MM.1S (cell line): ENCODE data around the gene PLK2.

Source experiments
- DNase-seq: peaks from one replicate; pipeline ENCODE4 v3.0.0-alpha.2; 2015
- H2AFZ ChIP-seq: fragments of 300-600 bp; sonication (generic); 2 replicates; pipeline ENCODE4 v1.6.0; 2016; ENCODE audit warnings: antibody characterized with exemption, low read length
- H3F3A ChIP-seq: fragments of 300-600 bp; sonication (generic); 2 replicates; pipeline ENCODE4 v1.6.1; 2016; ENCODE audit warnings: mild to moderate bottlenecking, antibody characterized with exemption, low read length, moderate library complexity, mixed read lengths; ENCODE audit not compliant: insufficient read depth
- H3K27ac ChIP-seq: fragments of 300-600 bp; sonication (generic); 2 replicates; pipeline ENCODE4 v1.5.1; 2016; ENCODE audit warnings: mild to moderate bottlenecking, low read length
- H3K27me3 ChIP-seq: fragments of 300-600 bp; sonication (generic); replicated peaks from 2 replicates; pipeline ENCODE4 v1.6.0; 2016; ENCODE audit warnings: low read length; ENCODE audit not compliant: insufficient read depth
- H3K36me3 ChIP-seq: fragments of 300-600 bp; sonication (generic); replicated peaks from 2 replicates; pipeline ENCODE4 v1.6.1; 2016; ENCODE audit warnings: mild to moderate bottlenecking, low read length, mixed read lengths; ENCODE audit not compliant: insufficient read depth
- H3K4me1 ChIP-seq: fragments of 300-600 bp; sonication (generic); 2 replicates; pipeline ENCODE4 v1.6.1; 2016; ENCODE audit warnings: low read length, mixed read lengths
- H3K4me2 ChIP-seq: fragments of 300-600 bp; sonication (generic); 2 replicates; pipeline ENCODE4 v1.6.0; 2016; ENCODE audit warnings: low read depth, low read length
- H3K4me3 ChIP-seq: fragments of 300-600 bp; sonication (generic); 2 replicates; pipeline ENCODE4 v1.5.1; 2016; ENCODE audit warnings: low read length, mixed read lengths
- H3K79me2 ChIP-seq: fragments of 300-600 bp; sonication (generic); 2 replicates; pipeline ENCODE4 v1.6.1; 2016; ENCODE audit warnings: mixed run types, low read length, mixed read lengths
- H3K9ac ChIP-seq: fragments of 300-600 bp; sonication (generic); 2 replicates; pipeline ENCODE4 v1.6.1; 2016; ENCODE audit warnings: low read length, mixed read lengths
- H3K9me2 ChIP-seq: fragments of 300-600 bp; sonication (generic); replicated peaks from 2 replicates; pipeline ENCODE4 v1.6.1; 2016; ENCODE audit warnings: mild to moderate bottlenecking, low read length, mixed read lengths; ENCODE audit not compliant: insufficient read depth
- H3K9me3 ChIP-seq: fragments of 300-600 bp; sonication (generic); replicated peaks from 2 replicates; pipeline ENCODE4 v1.6.1; 2016; ENCODE audit warnings: mild to moderate bottlenecking, low read length, mixed read lengths; ENCODE audit not compliant: insufficient read depth
- H4K20me1 ChIP-seq: fragments of 300-600 bp; sonication (generic); 2 replicates; pipeline ENCODE4 v1.6.1; 2016; ENCODE audit warnings: mild to moderate bottlenecking, low read length, moderate library complexity, mixed read lengths; ENCODE audit not compliant: insufficient read depth
- CTCF ChIP-seq: fragments of 300-600 bp; sonication (generic); IDR thresholded peaks from 2 replicates; pipeline ENCODE4 v1.5.1; 2016; ENCODE audit warnings: antibody characterized with exemption, low read length, mixed read lengths
- EZH2 ChIP-seq: fragments of 300-600 bp; sonication (generic); optimal IDR thresholded peaks from 2 replicates; pipeline ENCODE3; 2017; ENCODE audit warnings: low read depth, mild to moderate bottlenecking, antibody characterized with exemption, low read length, mixed read lengths
- EZH2phosphoT487 ChIP-seq: fragments of 300-600 bp; sonication (generic); IDR thresholded peaks from 2 replicates; pipeline ENCODE4 v1.6.1; 2018; ENCODE audit warnings: antibody characterized with exemption, low read length

The PLK2 gene

GRCh38 chr5:58481066-58481676, 21.3 kb upstream of the PLK2 start:
- H3K9me3 ChIP-seq = no peaks in the 10 kb centered on the region
- H3K79me2 ChIP-seq = no peaks in the 10 kb centered on the region
- H3K9me2 ChIP-seq = no peaks in the 10 kb centered on the region
- no peak overlapping the region for H3K27ac ChIP-seq
- no peak overlapping the region for H3K4me3 ChIP-seq
- H3K36me3 ChIP-seq = no peaks in the 10 kb centered on the region
- H3K4me2 ChIP-seq = no peak overlapping the region
- no peaks in the 10 kb centered on the region for H3K27me3 ChIP-seq
- no peaks in the 10 kb centered on the region for H3F3A ChIP-seq
- no peaks in the 10 kb centered on the region for H3K4me1 ChIP-seq
- no peak overlapping the region for H2AFZ ChIP-seq
- H3K9ac ChIP-seq = no peak overlapping the region
- H4K20me1 ChIP-seq = no peaks in the 10 kb centered on the region
- TF ChIP-seq CTCF = no peak
- TF ChIP-seq EZH2phosphoT487 = no peak
- no peak for TF ChIP-seq EZH2
- DNase-seq = no peak

GRCh38 chr5:58477760-58478376, 18.0 kb upstream of the PLK2 start:
- Histone ChIP-seq H3K9me3 (no peaks in the 10 kb centered on the region), H3K9me2 (no peaks in the 10 kb centered on the region), H3K4me1 (no peaks in the 10 kb centered on the region), H3K4me2 (no peak overlapping the region), H2AFZ (peak overlapping the region; percentile 22; the same call in 1 of the 2 replicates), H3K27ac (no peak overlapping the region), H3K4me3 (no peak overlapping the region), H4K20me1 (no peaks in the 10 kb centered on the region), H3F3A (no peaks in the 10 kb centered on the region), H3K36me3 (no peaks in the 10 kb centered on the region), H3K9ac (no peak overlapping the region), H3K79me2 (no peaks in the 10 kb centered on the region), H3K27me3 (no peaks in the 10 kb centered on the region)
- no peak for TF ChIP-seq EZH2
- TF ChIP-seq CTCF = peak; percentile 41
- DNase-seq = no peak

GRCh38 chr5:58475404-58475803, 15.5 kb upstream of the PLK2 start:
- Histone ChIP-seq H3K4me1 (no peaks in the 10 kb centered on the region), H3K9ac (no peak overlapping the region), H3K4me3 (no peak overlapping the region), H3K27ac (no peak overlapping the region), H3K4me2 (no peak overlapping the region), H3K79me2 (no peaks in the 10 kb centered on the region), H3K9me2 (no peaks in the 10 kb centered on the region), H4K20me1 (no peaks in the 10 kb centered on the region), H2AFZ (no peak overlapping the region), H3K36me3 (no peaks in the 10 kb centered on the region), H3K27me3 (no peaks in the 10 kb centered on the region), H3K9me3 (no peaks in the 10 kb centered on the region), H3F3A (no peaks in the 10 kb centered on the region)
- no peak for DNase-seq
- TF ChIP-seq CTCF (no peak), EZH2phosphoT487 (no peak), EZH2 (no peak)
